ENCODE data around the gene MYEOV. TPM values are rescaled to one million over a fixed set of nuclear protein-coding genes. Genes with fewer than 3 reads are reported as not detected.

MYEOV gene
- total RNA-seq, 2 experiments from 2014 or later, result not detected

GRCh38 chr11:69333149-69333710 is 39.3 kb downstream of the MYEOV start:
- no peaks in the 10 kb centered on the region for H3K36me3 Mint-ChIP-seq (ENCODE audit: low read depth)
- no peaks in the 10 kb centered on the region for H3K9me3 Mint-ChIP-seq (ENCODE audit: insufficient read depth)
- peaks cover 26% of the 10 kb centered on the region for H3K27me3 Mint-ChIP-seq (ENCODE audit: low read depth)
- ChIA-PET POLR2A (no interaction called here), CTCF (interaction anchor here (0.5 to 2.4 kb wide), 3 partner anchors 22 to 125 kb away, joined by 3 to 6 read pairs (median 3); no protein-coding TSS in a partner anchor)
- no peak overlapping the region for H3K27ac Mint-ChIP-seq
- H3K4me3 Mint-ChIP-seq, result no peak overlapping the region
- H3K4me1 Mint-ChIP-seq (ENCODE audit: low read depth), result peaks cover 28% of the 10 kb centered on the region
- DNase-seq (no peak), ATAC-seq (no peak)

- Mint-ChIP-seq H3K4me3 (no peak overlapping the region), H3K27me3 (ENCODE audit: low read depth) (peaks cover 26% of the 10 kb centered on the region), H3K36me3 (ENCODE audit: low read depth) (no peaks in the 10 kb centered on the region), H3K9me3 (ENCODE audit: insufficient read depth) (no peaks in the 10 kb centered on the region), H3K27ac (no peak overlapping the region), H3K4me1 (ENCODE audit: low read depth) (peaks cover 33% of the 10 kb centered on the region)
- DNase-seq, result no peak
- ATAC-seq, result no peak
- CTCF ChIA-PET, result interaction anchor here (0.9 to 2.8 kb wide), 3 partner anchors 22 to 41 kb away, joined by 3 to 8 read pairs (median 6); no protein-coding TSS in a partner anchor
- POLR2A ChIA-PET, result interaction anchor here (1.1 kb wide), 1 partner anchor 38 kb away, joined by 3 read pairs; no protein-coding TSS in a partner anchor
Observed at GRCh38 chr11:69333879-69334278, 39.9 kb downstream of the MYEOV start.

GRCh38 chr11:69335007-69335780 is 41.2 kb downstream of the MYEOV start:
- ChIA-PET CTCF (interaction anchor here (0.6 to 2.8 kb wide), 4 partner anchors 19 to 1529 kb away, joined by 3 to 8 read pairs (median 6); no protein-coding TSS in a partner anchor), POLR2A (no interaction called here)
- no peak overlapping the region for H3K27ac Mint-ChIP-seq
- H3K9me3 Mint-ChIP-seq (ENCODE audit: insufficient read depth), result peaks cover 7% of the 10 kb centered on the region
- H3K4me1 Mint-ChIP-seq (ENCODE audit: low read depth), result peaks cover 37% of the 10 kb centered on the region
- no peak for DNase-seq
- no peak for ATAC-seq
- peaks cover 20% of the 10 kb centered on the region for H3K27me3 Mint-ChIP-seq (ENCODE audit: low read depth)
- H3K4me3 Mint-ChIP-seq, result no peak overlapping the region
- H3K36me3 Mint-ChIP-seq (ENCODE audit: low read depth), result no peaks in the 10 kb centered on the region

GRCh38 chr11:69335781-69336405 is 41.9 kb downstream of the MYEOV start:
- H3K27ac Mint-ChIP-seq, result no peak overlapping the region
- DNase-seq, result no peak
- H3K4me1 Mint-ChIP-seq (ENCODE audit: low read depth), result peaks cover 37% of the 10 kb centered on the region

GRCh38 chr11:69337211-69337721 is 43.3 kb downstream of the MYEOV start:
- peaks cover 2% of the 10 kb centered on the region for H3K36me3 Mint-ChIP-seq (ENCODE audit: low read depth)
- ChIA-PET POLR2A (interaction anchor here (1.1 to 1.2 kb wide), 2 partner anchors 41 to 158 kb away, joined by 3 to 4 read pairs; no protein-coding TSS in a partner anchor), CTCF (no interaction called here)
- H3K27me3 Mint-ChIP-seq (ENCODE audit: low read depth), result peaks cover 10% of the 10 kb centered on the region
- peak; percentile 58 for DNase-seq
- peak; percentile 90 for ATAC-seq
- H3K4me1 Mint-ChIP-seq (ENCODE audit: low read depth), result peaks cover 37% of the 10 kb centered on the region
- peak overlapping the region; percentile 35 for H3K4me3 Mint-ChIP-seq
- peak overlapping the region; percentile 79 for H3K27ac Mint-ChIP-seq
- H3K9me3 Mint-ChIP-seq (ENCODE audit: insufficient read depth), result peaks cover 10% of the 10 kb centered on the region

More at GRCh38 chr11:69335781-69336405, 41.9 kb downstream of the MYEOV start:
- Mint-ChIP-seq H3K4me3 (no peak overlapping the region), H3K36me3 (ENCODE audit: low read depth) (peaks cover 2% of the 10 kb centered on the region), H3K9me3 (ENCODE audit: insufficient read depth) (peaks cover 10% of the 10 kb centered on the region), H3K27me3 (ENCODE audit: low read depth) (peaks cover 17% of the 10 kb centered on the region)
- ChIA-PET CTCF (interaction anchor here (1.8 to 2.8 kb wide), 2 partner anchors 19 to 24 kb away, joined by 6 to 8 read pairs; no protein-coding TSS in a partner anchor), POLR2A (interaction anchor here (0.9 to 1.1 kb wide), 2 partner anchors 24 to 160 kb away, joined by 3 read pairs; no protein-coding TSS in a partner anchor)
- no peak for ATAC-seq

- Mint-ChIP-seq H3K36me3 (ENCODE audit: low read depth) (peaks cover 2% of the 10 kb centered on the region), H3K27ac (peak overlapping the region; percentile 50), H3K27me3 (ENCODE audit: low read depth) (no peaks in the 10 kb centered on the region), H3K4me3 (no peak overlapping the region), H3K4me1 (ENCODE audit: low read depth) (peaks cover 37% of the 10 kb centered on the region), H3K9me3 (ENCODE audit: insufficient read depth) (peaks cover 10% of the 10 kb centered on the region)
- ChIA-PET POLR2A (no interaction called here), CTCF (no interaction called here)
- ATAC-seq (no peak), DNase-seq (peak; percentile 19)
Observed at GRCh38 chr11:69339041-69339733, 45.2 kb downstream of the MYEOV start.

GRCh38 chr11:69339983-69340565 is 46.1 kb downstream of the MYEOV start:
- no peak overlapping the region for H3K27ac Mint-ChIP-seq

GRCh38 chr11:69342588-69343330 is 48.8 kb downstream of the MYEOV start:
- no peak for ATAC-seq
- ChIA-PET CTCF (no interaction called here), POLR2A (no interaction called here)
- peaks cover 10% of the 10 kb centered on the region for H3K9me3 Mint-ChIP-seq (ENCODE audit: insufficient read depth)
- DNase-seq, result peak; percentile 12
- no peak overlapping the region for H3K27ac Mint-ChIP-seq
- peaks cover 2% of the 10 kb centered on the region for H3K36me3 Mint-ChIP-seq (ENCODE audit: low read depth)
- peaks cover 12% of the 10 kb centered on the region for H3K4me1 Mint-ChIP-seq (ENCODE audit: low read depth)
- H3K4me3 Mint-ChIP-seq, result no peak overlapping the region
- no peaks in the 10 kb centered on the region for H3K27me3 Mint-ChIP-seq (ENCODE audit: low read depth)

More at GRCh38 chr11:69339983-69340565, 46.1 kb downstream of the MYEOV start:
- POLR2A ChIA-PET, result no interaction called here
- peaks cover 30% of the 10 kb centered on the region for H3K4me1 Mint-ChIP-seq (ENCODE audit: low read depth)
- peaks cover 10% of the 10 kb centered on the region for H3K9me3 Mint-ChIP-seq (ENCODE audit: insufficient read depth)
- peaks cover 2% of the 10 kb centered on the region for H3K36me3 Mint-ChIP-seq (ENCODE audit: low read depth)
- ATAC-seq, result no peak
- no peaks in the 10 kb centered on the region for H3K27me3 Mint-ChIP-seq (ENCODE audit: low read depth)
- CTCF ChIA-PET, result interaction anchor here (1.7 kb wide), 1 partner anchor 47 kb away, joined by 5 read pairs; no protein-coding TSS in a partner anchor
- no peak overlapping the region for H3K4me3 Mint-ChIP-seq
- DNase-seq, result peak; percentile 12

GRCh38 chr11:69343401-69344321 is 49.7 kb downstream of the MYEOV start:
- ATAC-seq (no peak), DNase-seq (peak; percentile 16)
- Mint-ChIP-seq H3K4me3 (no peak overlapping the region), H3K27me3 (ENCODE audit: low read depth) (no peaks in the 10 kb centered on the region), H3K27ac (no peak overlapping the region), H3K36me3 (ENCODE audit: low read depth) (peaks cover 4% of the 10 kb centered on the region), H3K9me3 (ENCODE audit: insufficient read depth) (peaks cover 14% of the 10 kb centered on the region), H3K4me1 (ENCODE audit: low read depth) (peaks cover 6% of the 10 kb centered on the region)
- ChIA-PET CTCF (no interaction called here), POLR2A (no interaction called here)
